Measurements from ENCODE around the gene NYAP2. TPM values are rescaled to one million over a fixed set of nuclear protein-coding genes. Genes with fewer than 3 reads are reported as not detected.

The NYAP2 gene
- total RNA-seq, 4 donors from 2014 or later, result not detected

DNA sequence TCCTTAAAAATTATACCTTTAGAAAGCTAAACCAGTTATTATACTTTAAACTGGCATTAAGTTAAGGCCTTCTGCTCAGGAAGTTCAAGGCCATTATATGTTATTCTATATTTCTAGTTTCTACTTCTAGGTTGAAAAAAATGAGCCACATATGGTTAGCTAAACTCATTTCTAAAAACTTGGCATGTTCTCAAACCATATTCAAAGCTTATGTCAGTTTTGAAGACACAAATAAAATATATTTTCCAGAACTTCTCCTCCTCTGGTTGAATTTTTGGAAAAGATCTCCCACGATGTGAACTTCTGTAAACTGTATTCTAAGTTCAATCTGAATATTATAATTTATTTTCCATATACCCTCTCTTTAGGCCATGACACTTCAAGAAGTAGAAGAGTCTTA lies 103.5 kb downstream of the NYAP2 start:
- Histone ChIP-seq H3K9me3 (no peaks in the 10 kb centered on the region), H3K27me3 (no peaks in the 10 kb centered on the region), H3K4me3 (no peak overlapping the region), H3K36me3 (no peaks in the 10 kb centered on the region), H3K4me1 (no peaks in the 10 kb centered on the region), H3K27ac (no peak overlapping the region)
- DNase-seq, result no peak
- TF ChIP-seq POLR2A (IDR thresholded peaks at IDR 0.05), result no peak
- TF ChIP-seq, protein P1, sequence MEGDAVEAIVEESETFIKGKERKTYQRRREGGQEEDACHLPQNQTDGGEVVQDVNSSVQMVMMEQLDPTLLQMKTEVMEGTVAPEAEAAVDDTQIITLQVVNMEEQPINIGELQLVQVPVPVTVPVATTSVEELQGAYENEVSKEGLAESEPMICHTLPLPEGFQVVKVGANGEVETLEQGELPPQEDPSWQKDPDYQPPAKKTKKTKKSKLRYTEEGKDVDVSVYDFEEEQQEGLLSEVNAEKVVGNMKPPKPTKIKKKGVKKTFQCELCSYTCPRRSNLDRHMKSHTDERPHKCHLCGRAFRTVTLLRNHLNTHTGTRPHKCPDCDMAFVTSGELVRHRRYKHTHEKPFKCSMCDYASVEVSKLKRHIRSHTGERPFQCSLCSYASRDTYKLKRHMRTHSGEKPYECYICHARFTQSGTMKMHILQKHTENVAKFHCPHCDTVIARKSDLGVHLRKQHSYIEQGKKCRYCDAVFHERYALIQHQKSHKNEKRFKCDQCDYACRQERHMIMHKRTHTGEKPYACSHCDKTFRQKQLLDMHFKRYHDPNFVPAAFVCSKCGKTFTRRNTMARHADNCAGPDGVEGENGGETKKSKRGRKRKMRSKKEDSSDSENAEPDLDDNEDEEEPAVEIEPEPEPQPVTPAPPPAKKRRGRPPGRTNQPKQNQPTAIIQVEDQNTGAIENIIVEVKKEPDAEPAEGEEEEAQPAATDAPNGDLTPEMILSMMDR (IDR thresholded peaks at IDR 0.05), result no peak

DNA sequence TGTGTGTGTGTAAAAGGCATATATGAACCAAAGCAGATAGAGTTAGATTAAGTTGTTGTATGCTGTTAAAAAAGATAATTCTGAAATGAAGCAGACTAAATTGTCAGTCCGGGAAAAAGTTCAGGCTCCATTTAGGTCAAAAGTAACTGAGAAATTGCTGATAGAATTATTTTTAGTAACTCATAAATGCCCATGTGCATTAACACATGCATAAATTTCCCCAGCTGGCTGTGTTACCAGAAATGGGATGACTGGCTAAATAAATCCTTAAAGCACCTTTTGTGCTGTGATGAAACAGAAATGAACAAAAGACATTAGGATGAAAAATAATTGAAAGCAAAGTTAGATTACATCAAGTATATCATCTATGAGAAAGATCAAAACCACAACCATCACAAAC lies 111.3 kb downstream of the NYAP2 start:
- TF ChIP-seq, protein P1 (IDR thresholded peaks at IDR 0.05), result no peak
- TF ChIP-seq POLR2A (IDR thresholded peaks at IDR 0.05), result no peak
- H3K27ac ChIP-seq, result no peak overlapping the region

DNA sequence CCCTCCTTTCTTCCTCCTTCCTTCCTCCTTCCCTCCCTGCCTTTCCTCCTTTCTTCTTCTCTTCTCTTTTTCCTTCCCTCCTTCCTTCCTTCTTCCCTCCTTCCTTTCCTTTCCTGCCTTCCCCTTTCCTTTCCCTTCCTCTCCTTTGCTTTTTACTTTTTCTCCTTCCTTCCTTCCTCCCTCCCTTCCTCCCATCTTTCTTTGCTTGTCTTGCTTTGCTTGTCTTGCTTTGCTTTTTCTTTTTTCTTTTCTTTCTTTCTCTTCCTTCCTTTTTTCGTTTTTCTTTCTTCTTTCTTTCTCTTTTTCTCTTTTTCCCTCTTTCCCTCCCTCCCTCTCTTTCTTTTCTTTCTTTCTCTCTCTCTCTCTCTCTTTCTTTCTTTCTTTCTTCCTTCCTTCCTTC lies 113.0 kb downstream of the NYAP2 start:
- Histone ChIP-seq H3K4me3 (no peak overlapping the region), H3K27me3 (no peaks in the 10 kb centered on the region)
- no peak for TF ChIP-seq POLR2A (IDR thresholded peaks at IDR 0.05)
- TF ChIP-seq, protein P1 (IDR thresholded peaks at IDR 0.05), result no peak

More for the DNA sequence above, 111.3 kb downstream of the NYAP2 start:
- DNase-seq, result no peak
- Histone ChIP-seq H3K36me3 (no peaks in the 10 kb centered on the region), H3K4me3 (no peak overlapping the region), H3K4me1 (no peaks in the 10 kb centered on the region), H3K27me3 (no peaks in the 10 kb centered on the region), H3K9me3 (no peaks in the 10 kb centered on the region)

DNA sequence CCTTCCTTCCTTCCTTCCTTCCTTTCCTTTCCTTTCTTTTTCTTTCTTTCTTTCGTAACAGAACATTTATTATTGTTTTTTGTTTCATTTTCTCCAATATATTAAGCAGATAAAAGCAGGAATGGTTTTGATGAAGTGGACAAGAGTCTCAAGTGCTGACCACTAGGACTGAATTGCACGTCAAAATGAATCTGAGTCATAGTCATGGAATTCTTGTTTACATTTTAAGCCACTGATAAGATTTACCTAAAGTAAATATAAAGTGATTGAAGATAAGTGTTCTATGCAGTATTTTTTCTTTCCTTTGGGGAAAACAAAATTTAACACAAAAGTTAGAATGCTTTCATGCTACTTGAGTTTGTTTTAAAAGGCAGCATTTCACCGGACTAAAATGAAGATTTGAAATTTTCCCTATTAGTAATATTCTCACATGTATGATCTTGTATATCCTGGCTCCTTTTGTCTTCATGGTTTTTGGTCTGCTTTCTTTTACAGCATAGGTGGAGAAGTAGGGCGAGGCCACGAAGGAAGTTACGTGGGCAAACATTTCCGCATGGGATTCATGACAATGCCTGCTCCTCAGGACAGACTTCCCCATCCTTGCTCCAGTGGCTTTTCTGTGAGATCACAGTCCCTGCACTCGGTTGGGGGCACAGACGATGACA lies 113.5 kb downstream of the NYAP2 start:
- H3K4me3 ChIP-seq, result no peak overlapping the region
- H3K9me3 ChIP-seq, result no peaks in the 10 kb centered on the region
- TF ChIP-seq, protein P1 (IDR thresholded peaks at IDR 0.05), result no peak
- no peak for TF ChIP-seq POLR2A (IDR thresholded peaks at IDR 0.05)
- no peaks in the 10 kb centered on the region for H3K36me3 ChIP-seq
- H3K27ac ChIP-seq, result no peak overlapping the region
- H3K27me3 ChIP-seq, result no peaks in the 10 kb centered on the region
- H3K4me1 ChIP-seq, result no peaks in the 10 kb centered on the region
- DNase-seq, result no peak

More for the DNA sequence above, 113.0 kb downstream of the NYAP2 start:
- Histone ChIP-seq H3K4me1 (no peaks in the 10 kb centered on the region), H3K27ac (no peak overlapping the region), H3K36me3 (no peaks in the 10 kb centered on the region), H3K9me3 (no peaks in the 10 kb centered on the region)
- no peak for DNase-seq

DNA sequence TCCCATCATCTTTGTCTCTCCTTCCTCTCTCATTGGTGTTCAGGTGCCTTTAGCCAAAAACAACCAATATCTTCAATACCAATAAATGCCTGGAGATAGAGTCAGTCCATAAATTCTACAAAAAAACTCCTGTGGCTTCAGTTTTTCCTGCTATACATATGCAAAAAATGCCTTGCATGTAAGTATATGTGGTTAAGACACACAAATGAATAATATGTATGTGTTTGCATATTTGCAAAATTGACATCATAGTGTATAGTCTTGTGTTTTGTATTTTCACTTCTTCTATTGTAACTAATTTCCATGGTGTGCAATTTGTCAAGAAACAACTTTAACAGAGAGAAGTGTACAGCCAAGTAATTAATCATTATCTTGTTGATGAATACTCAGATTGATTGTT lies 115.5 kb downstream of the NYAP2 start:
- H3K4me1 ChIP-seq, result no peaks in the 10 kb centered on the region
- H3K9me3 ChIP-seq, result no peaks in the 10 kb centered on the region
- H3K36me3 ChIP-seq, result no peaks in the 10 kb centered on the region
- DNase-seq, result no peak
- H3K4me3 ChIP-seq, result no peak overlapping the region
- H3K27ac ChIP-seq, result no peak overlapping the region
- no peaks in the 10 kb centered on the region for H3K27me3 ChIP-seq
- TF ChIP-seq, protein P1 (IDR thresholded peaks at IDR 0.05), result no peak
- TF ChIP-seq POLR2A (IDR thresholded peaks at IDR 0.05), result no peak

Data from Peyer's patch (tissue), 4 donors.